NT2/D1 (cell line): ENCODE data around the gene TAF1.

Experiments
- SUZ12 ChIP-seq: IDR thresholded peaks from 2 replicates; pipeline ENCODE4 v1.6.1; 2011; ENCODE audit not compliant: insufficient read length, insufficient read depth; ENCODE audit errors: extremely low read depth
- YY1 ChIP-seq: IDR thresholded peaks from 2 replicates; pipeline ENCODE4 v1.6.1; 2011; ENCODE audit not compliant: insufficient read length, insufficient read depth
- ZNF274 ChIP-seq: IDR thresholded peaks from 2 replicates; pipeline ENCODE4 v1.6.1; 2011; ENCODE audit warnings: mild to moderate bottlenecking, low read depth, low read length

DNA sequence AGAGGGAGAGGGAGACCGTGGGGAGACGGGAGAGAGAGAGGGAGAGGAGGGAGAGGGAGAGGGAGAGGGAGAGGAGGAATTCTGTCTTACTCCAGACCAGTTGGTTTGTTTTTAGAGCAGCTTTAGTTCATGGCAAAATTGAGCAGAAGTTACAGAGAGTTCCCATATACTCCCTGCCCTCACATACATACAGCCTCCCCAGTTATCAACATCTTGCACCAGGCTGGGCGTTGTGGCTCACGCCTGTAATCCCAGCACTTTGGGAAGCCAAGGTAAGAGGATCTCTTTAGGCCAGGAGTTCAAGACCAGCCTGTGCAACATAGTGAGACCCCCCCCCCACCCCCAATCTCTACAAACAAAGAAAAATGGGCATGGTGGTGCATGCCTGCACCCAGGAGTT lies 86.9 kb downstream of the TAF1 start:
- TF ChIP-seq YY1 (no peak), ZNF274 (no peak), SUZ12 (no peak)
